ENCODE data around the gene PREX1.

The PREX1 gene

GRCh38 chr20:48717095-48717672, 110.6 kb downstream of the PREX1 start:
- no peak for DNase-seq

- DNase-seq = no peak
Measured at GRCh38 chr20:48716541-48716940, 111.3 kb downstream of the PREX1 start.

GRCh38 chr20:48716086-48716485, 111.7 kb downstream of the PREX1 start:
- peak in 1 of 4 experiments; percentile 10 for DNase-seq

- no peak for DNase-seq
Measured at GRCh38 chr20:48714764-48715163, 113.0 kb downstream of the PREX1 start.

GRCh38 chr20:48711696-48712464, 115.9 kb downstream of the PREX1 start:
- DNase-seq = no peak

- no peak for DNase-seq
Measured at GRCh38 chr20:48711044-48711428, 116.8 kb downstream of the PREX1 start.

GRCh38 chr20:48710341-48711043, 117.3 kb downstream of the PREX1 start:
- no peak for DNase-seq

- no peak for DNase-seq
Measured at GRCh38 chr20:48709744-48710143, 118.1 kb downstream of the PREX1 start.

- DNase-seq = no peak
Measured at GRCh38 chr20:48709058-48709691, 118.6 kb downstream of the PREX1 start.

GRCh38 chr20:48708630-48709029, 119.2 kb downstream of the PREX1 start:
- DNase-seq = no peak

- DNase-seq = no peak
Measured at GRCh38 chr20:48708116-48708515, 119.7 kb downstream of the PREX1 start.

- DNase-seq = no peak
Measured at GRCh38 chr20:48706710-48707365, 121.0 kb downstream of the PREX1 start.

- DNase-seq = no peak
Measured at GRCh38 chr20:48706116-48706656, 121.6 kb downstream of the PREX1 start.

- no peak for DNase-seq
Measured at GRCh38 chr20:48705240-48706115, 122.3 kb downstream of the PREX1 start.

GRCh38 chr20:48704761-48705160, 123.0 kb downstream of the PREX1 start:
- no peak for DNase-seq

GRCh38 chr20:48703511-48704219, 124.1 kb downstream of the PREX1 start:
- no peak for DNase-seq

- DNase-seq = no peak
Measured at GRCh38 chr20:48703107-48703506, 124.7 kb downstream of the PREX1 start.

- DNase-seq = no peak
Measured at GRCh38 chr20:48702455-48702913, 125.3 kb downstream of the PREX1 start.

- no peak for DNase-seq
Measured at GRCh38 chr20:48701702-48702101, 126.1 kb downstream of the PREX1 start.

GRCh38 chr20:48698507-48699267, 129.1 kb downstream of the PREX1 start:
- DNase-seq = no peak
